Measurements from ENCODE around the gene GDF7.

DNA sequence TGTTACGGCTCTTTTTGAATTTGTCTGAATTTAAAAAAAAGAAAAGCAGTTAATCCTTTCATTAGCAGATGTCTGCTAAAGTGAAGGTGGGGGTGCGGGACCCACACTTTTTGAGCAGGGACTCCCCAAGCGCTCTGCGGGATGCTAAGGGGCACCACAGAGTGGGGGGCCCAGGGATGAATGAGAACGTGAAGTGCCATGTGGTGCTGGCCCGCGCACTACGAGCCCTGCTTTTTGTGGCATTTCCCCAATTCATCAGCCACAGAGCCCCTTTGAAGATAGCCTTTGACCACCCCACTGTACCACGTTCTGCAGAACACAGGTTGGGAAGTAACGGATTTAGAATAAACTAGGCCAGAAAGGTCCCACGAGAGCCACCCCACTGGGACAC, 44.7 kb upstream of the GDF7 start:
- TF ChIP-seq GATA2 (IDR thresholded peaks at IDR 0.05; ENCODE audit: insufficient read depth, insufficient read length, low read depth, low read length), result no peak
- TF ChIP-seq, protein P1, sequence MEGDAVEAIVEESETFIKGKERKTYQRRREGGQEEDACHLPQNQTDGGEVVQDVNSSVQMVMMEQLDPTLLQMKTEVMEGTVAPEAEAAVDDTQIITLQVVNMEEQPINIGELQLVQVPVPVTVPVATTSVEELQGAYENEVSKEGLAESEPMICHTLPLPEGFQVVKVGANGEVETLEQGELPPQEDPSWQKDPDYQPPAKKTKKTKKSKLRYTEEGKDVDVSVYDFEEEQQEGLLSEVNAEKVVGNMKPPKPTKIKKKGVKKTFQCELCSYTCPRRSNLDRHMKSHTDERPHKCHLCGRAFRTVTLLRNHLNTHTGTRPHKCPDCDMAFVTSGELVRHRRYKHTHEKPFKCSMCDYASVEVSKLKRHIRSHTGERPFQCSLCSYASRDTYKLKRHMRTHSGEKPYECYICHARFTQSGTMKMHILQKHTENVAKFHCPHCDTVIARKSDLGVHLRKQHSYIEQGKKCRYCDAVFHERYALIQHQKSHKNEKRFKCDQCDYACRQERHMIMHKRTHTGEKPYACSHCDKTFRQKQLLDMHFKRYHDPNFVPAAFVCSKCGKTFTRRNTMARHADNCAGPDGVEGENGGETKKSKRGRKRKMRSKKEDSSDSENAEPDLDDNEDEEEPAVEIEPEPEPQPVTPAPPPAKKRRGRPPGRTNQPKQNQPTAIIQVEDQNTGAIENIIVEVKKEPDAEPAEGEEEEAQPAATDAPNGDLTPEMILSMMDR (IDR thresholded peaks at IDR 0.05; ENCODE audit: extremely low read depth in 1 of 2, insufficient read depth in 1 of 2, low read depth in 1 of 2, low read length in 2 of 2), result no peak
- TF ChIP-seq MAX (IDR thresholded peaks at IDR 0.05; ENCODE audit: insufficient read depth, insufficient read length), result no peak
- no peak for TF ChIP-seq POLR2A (IDR thresholded peaks at IDR 0.05; ENCODE audit: low read depth, low read length)
- no peak for TF ChIP-seq POLR2AphosphoS5 (IDR thresholded peaks at IDR 0.05; ENCODE audit: insufficient read depth, low read depth, low read length)
- no peak for TF ChIP-seq FOS (IDR thresholded peaks at IDR 0.05; ENCODE audit: borderline replicate concordance, insufficient read depth, low read length)
